ENCODE data around the gene C5orf22.

- TF ChIP-seq NFE2L2 (IDR thresholded peaks at IDR 0.05; ENCODE audit: low read depth, low read length) (no peak), USF2 (IDR thresholded peaks at IDR 0.05; ENCODE audit: low read depth, low read length) (no peak), CTCF (conservative IDR thresholded peaks at IDR 0.05; ENCODE audit: low read depth, low read length) (no peak), RFX5 (IDR thresholded peaks at IDR 0.05; ENCODE audit: low read depth, low read length) (no peak), POLR2A (IDR thresholded peaks at IDR 0.05; ENCODE audit: low read depth, low read length) (no peak), MXI1 (IDR thresholded peaks at IDR 0.05; ENCODE audit: borderline replicate concordance, low read depth, low read length) (no peak), SMC3 (IDR thresholded peaks at IDR 0.05; ENCODE audit: low read depth, low read length) (no peak), RAD21 (IDR thresholded peaks at IDR 0.05; ENCODE audit: low read length) (no peak), RCOR1 (IDR thresholded peaks at IDR 0.05; ENCODE audit: insufficient replicate concordance, low read length) (no peak), MAZ (IDR thresholded peaks at IDR 0.05; ENCODE audit: borderline replicate concordance, low read depth, low read length) (no peak), BHLHE40 (IDR thresholded peaks at IDR 0.05; ENCODE audit: low read depth, low read length) (no peak), MAFK (IDR thresholded peaks at IDR 0.05; ENCODE audit: low read depth, low read length) (no peak), CHD1 (IDR thresholded peaks at IDR 0.05; ENCODE audit: low read depth, low read length) (no peak)
Measured at GRCh38 chr5:31569068-31569467, 37.0 kb downstream of the C5orf22 start.
